Heart left ventricle (tissue), 16 donors: ENCODE results near the gene AREL1. TPM values are rescaled to one million over a fixed set of nuclear protein-coding genes. Genes with fewer than 3 reads are reported as not detected.

Experiments
- ATAC-seq, 4 donors: fragments of 200-7000 bp; cut with Tn5 transposase; one replicate each; pipeline ENCODE4 v1.9.1; 2020 to 2022; ENCODE audit warnings: moderate library complexity in 4 of 4, mild to moderate bottlenecking in 3 of 4, moderate number of reproducible peaks in 1 of 4
- DNase-seq, 5 donors: peaks; one replicate each; pipeline ENCODE4 v3.0.0-alpha.2; 2020
- H3K27ac ChIP-seq, 12 donors: fragments of 200-600 bp; sonication (generic) in 4 of 12; one replicate each; pipeline versions ENCODE4 v1.5.0 to v1.8.0; 2016 to 2022; ENCODE audit warnings: mild to moderate bottlenecking in 2 of 12
- H3K27me3 ChIP-seq, 9 donors: fragments of 200-600 bp; sonication (generic) in 2 of 9; one replicate each; pipeline versions ENCODE4 v1.5.1 to v1.8.0; 2016 to 2022; ENCODE audit warnings: mild to moderate bottlenecking in 3 of 9
- H3K36me3 ChIP-seq, 9 donors: fragments of 200-600 bp; sonication (generic) in 2 of 9; one replicate each; pipeline versions ENCODE4 v1.5.0 to v1.8.0; 2018 to 2022; ENCODE audit warnings: mild to moderate bottlenecking in 2 of 9
- H3K4me1 ChIP-seq, 12 donors: fragments of 200-600 bp; sonication (generic) in 4 of 12; one replicate each; pipeline versions ENCODE4 v1.5.0 to v1.8.0; 2016 to 2022; ENCODE audit warnings: mild to moderate bottlenecking in 3 of 12
- H3K4me3 ChIP-seq, 12 donors: fragments of 200-600 bp; sonication (generic) in 4 of 12; one replicate each; pipeline versions ENCODE4 v1.5.0 to v1.8.0; 2017 to 2022; ENCODE audit warnings: mild to moderate bottlenecking in 9 of 12, moderate library complexity in 4 of 12
- H3K9me3 ChIP-seq, 12 donors: fragments of 200-600 bp; sonication (generic) in 4 of 12; one replicate each; pipeline versions ENCODE4 v1.5.0 to v1.8.0; 2016 to 2022; ENCODE audit warnings: mild to moderate bottlenecking in 1 of 12
- POLR2A ChIP-seq, 2 donors: fragments of 450-650 bp; IDR thresholded peaks; one replicate each; pipeline ENCODE4 v1.6.1; 2017; ENCODE audit warnings: antibody characterized with exemption in 2 of 2, mild to moderate bottlenecking in 2 of 2, moderate library complexity in 2 of 2
- WGBS, 4 donors: extraction: QIAGEN DNeasy Blood & Tissue Kit in 2 of 4; methylation state at CpG; one replicate each; pipeline versions ENCODE4 v1.1.5 to v1.1.7; 2013 to 2018; 5-methylcytosine and 5-hydroxymethylcytosine counted together
- intact Hi-C, 10 donors: fragments of 100-400 bp; cut with DNase I; formaldehyde crosslinking; loops; one replicate each; pipeline versions ENCODE4 v1.11.1 to v1.14.2; 2022
- polyA plus RNA-seq, 2 donors: library from polyadenylated mRNA; stranded (reverse); fragments of 200-250 nt; gene quantifications; one replicate each; pipeline ENCODE4 v1.2.3, GENCODE V29; 2013
- total RNA-seq, 9 donors: library from RNA; depleted of rRNA in 2 of 9; stranded (reverse); fragments of >200 nt in 2 of 9; fragmentation: NEBNext Ultra II Directional in 3 of 9; extraction: Animal tissue kit (Norgen Biotek cat#: 25700) in 3 of 9; gene quantifications; one replicate each; pipeline versions ENCODE4 v1.1.0 to v1.2.4, GENCODE V29; 2016 to 2023
- TF ChIP-seq, protein P1 (sequence below), 12 donors: fragments of 200-600 bp; sonication (generic) in 4 of 12; IDR thresholded peaks; one replicate each; pipeline versions ENCODE4 v1.5.0 to v1.8.0; 2018 to 2022; ENCODE audit warnings: antibody characterized with exemption in 12 of 12, mild to moderate bottlenecking in 5 of 12
- donor health status: ischemic (EF 13 %, LVEDD 7.1; RV severe dilation, severe dysfunction).
- donor health status: healthy with polysubstance abuse.
- donor health status: DM: no; HTN: yes; CAD: no.
- donor health status: DM: no; HTN: no; CAD: no.
- donor health status: ischemic (EF 25% LVEDD 6.9; RV normal size, moderate dysfunction).
- donor health status: ischemic (EF 25% LVEDD 5.7; RV mildly dilated, moderate dysfunction).
- donor health status: healthy.
- donor health status: DM: yes; HTN: yes; CAD: no.
- donor health status: ischemic (EF 35%, LVEDD 5.7; RV mildly dilated, moderate dysfunction).
- donor health status: nonischemic (EF 11% LVEDD 7.7; RV severe dilation, severe dysfunction).
- donor health status: DM: yes; HTN: yes; CAD: no.
- donor health status: PGD.
- donor health status: ischemic (EF 29% LVEDD 5.4; RV normal size, mild dysfunction).
- donor health status: nonischemic (EF 23%, LVEDD 6.1; RV moderate dilation, normal function).

AREL1 gene
- total and polyA plus RNA-seq, 11 donors: 7.8 to 30.9 (median 22.2) TPM

DNA sequence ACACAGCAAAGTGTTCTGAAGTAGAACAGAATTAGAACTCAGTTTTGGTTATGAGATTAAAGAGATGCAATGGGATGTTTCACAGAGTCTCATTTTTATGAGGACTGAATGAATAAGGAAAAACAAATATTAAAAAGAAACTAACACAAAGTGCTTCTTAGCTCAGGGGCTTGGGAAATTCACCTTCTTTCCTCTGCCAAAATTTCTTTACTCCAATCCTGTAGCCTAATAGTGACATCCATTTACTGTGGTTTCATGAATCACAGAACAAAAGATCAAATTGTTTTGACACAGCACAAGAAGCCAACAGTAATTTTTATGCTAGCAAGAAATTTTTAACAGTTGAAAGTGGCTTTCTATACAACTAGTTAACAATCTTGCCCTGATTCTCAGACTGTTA is 37.7 kb downstream of the AREL1 start:
- H3K27ac ChIP-seq: no peak overlapping the region
- peaks cover 0 to 94% (median 78%) of the 10 kb centered on the region in 9 donors for H3K36me3 ChIP-seq
- no peak for TF ChIP-seq POLR2A (IDR thresholded peaks at IDR 0.05)
- TF ChIP-seq, protein P1, sequence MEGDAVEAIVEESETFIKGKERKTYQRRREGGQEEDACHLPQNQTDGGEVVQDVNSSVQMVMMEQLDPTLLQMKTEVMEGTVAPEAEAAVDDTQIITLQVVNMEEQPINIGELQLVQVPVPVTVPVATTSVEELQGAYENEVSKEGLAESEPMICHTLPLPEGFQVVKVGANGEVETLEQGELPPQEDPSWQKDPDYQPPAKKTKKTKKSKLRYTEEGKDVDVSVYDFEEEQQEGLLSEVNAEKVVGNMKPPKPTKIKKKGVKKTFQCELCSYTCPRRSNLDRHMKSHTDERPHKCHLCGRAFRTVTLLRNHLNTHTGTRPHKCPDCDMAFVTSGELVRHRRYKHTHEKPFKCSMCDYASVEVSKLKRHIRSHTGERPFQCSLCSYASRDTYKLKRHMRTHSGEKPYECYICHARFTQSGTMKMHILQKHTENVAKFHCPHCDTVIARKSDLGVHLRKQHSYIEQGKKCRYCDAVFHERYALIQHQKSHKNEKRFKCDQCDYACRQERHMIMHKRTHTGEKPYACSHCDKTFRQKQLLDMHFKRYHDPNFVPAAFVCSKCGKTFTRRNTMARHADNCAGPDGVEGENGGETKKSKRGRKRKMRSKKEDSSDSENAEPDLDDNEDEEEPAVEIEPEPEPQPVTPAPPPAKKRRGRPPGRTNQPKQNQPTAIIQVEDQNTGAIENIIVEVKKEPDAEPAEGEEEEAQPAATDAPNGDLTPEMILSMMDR (IDR thresholded peaks at IDR 0.05): no peak
- intact Hi-C loops: no loop called here
- peaks cover 0 to 3% (median 0%) of the 10 kb centered on the region in 12 donors for H3K4me1 ChIP-seq
- no peaks in the 10 kb centered on the region for H3K27me3 ChIP-seq
- DNase-seq (no peak), ATAC-seq (no peak)
- no peaks in the 10 kb centered on the region for H3K9me3 ChIP-seq
- no peak overlapping the region for H3K4me3 ChIP-seq

DNA sequence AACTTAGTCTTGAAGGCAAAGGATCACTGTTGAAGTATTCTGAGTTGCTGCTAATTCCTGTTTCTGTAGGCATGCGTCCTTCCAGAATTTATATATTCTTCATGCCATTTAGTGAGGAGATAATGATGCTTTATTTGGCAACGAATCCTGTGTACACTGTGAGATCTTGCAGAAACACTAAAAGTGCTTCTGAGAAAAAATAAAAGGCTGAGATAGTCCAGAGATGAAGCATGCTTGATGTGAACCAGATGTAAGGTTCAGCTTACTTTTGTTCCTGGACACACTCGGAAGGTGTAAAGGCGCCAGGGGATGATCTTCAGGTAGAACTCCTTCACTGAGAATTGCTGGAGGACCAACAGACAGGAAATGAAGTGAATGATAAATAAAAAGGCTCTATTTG is 39.1 kb downstream of the AREL1 start:
- no peak for DNase-seq
- H3K4me1 ChIP-seq: peaks cover 0 to 3% (median 0%) of the 10 kb centered on the region in 12 donors
- 87 to 90% (median 88%) methylated on average over 4 of the region's 4 CpGs for WGBS, 4 donors
- H3K36me3 ChIP-seq: peaks cover 2 to 98% (median 85%) of the 10 kb centered on the region in 9 donors
- intact Hi-C loops: no loop called here
- no peak for TF ChIP-seq POLR2A (IDR thresholded peaks at IDR 0.05)
- TF ChIP-seq, protein P1 (IDR thresholded peaks at IDR 0.05): no peak
- no peaks in the 10 kb centered on the region for H3K27me3 ChIP-seq
- ATAC-seq: no peak
- no peak overlapping the region for H3K27ac ChIP-seq
- H3K9me3 ChIP-seq: no peaks in the 10 kb centered on the region
- no peak overlapping the region for H3K4me3 ChIP-seq

DNA sequence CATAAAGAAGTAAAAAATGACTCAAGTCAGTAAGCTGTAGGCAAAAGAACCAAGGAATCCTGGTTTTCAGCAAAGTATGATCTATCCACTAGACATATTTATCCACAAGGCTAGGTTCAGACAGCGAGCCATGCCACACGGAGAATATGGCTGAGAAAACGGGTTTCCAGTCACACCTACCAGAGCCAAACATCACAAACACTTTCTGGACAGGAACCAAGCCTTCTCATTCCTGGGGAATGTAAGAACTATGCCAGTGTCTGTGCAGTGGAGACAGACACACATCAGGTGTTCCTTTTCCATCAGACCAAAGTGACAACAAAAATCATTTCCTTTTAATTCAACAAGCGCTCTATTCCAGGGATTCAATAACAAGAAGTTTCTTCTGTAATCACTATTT is 41.1 kb downstream of the AREL1 start:
- H3K4me1 ChIP-seq: peaks cover 0 to 3% (median 0%) of the 10 kb centered on the region in 12 donors
- peaks cover 2 to 99% (median 97%) of the 10 kb centered on the region in 9 donors for H3K36me3 ChIP-seq
- no peak overlapping the region for H3K4me3 ChIP-seq
- no peaks in the 10 kb centered on the region for H3K9me3 ChIP-seq
- intact Hi-C loops: no loop called here
- ATAC-seq (peak in 2 of 4 donors; percentile 51 to 80), DNase-seq (no peak)
- TF ChIP-seq, protein P1 (IDR thresholded peaks at IDR 0.05): no peak
- no peak for TF ChIP-seq POLR2A (IDR thresholded peaks at IDR 0.05)
- 65 to 77% (median 73%) methylated on average over 4 of the region's 4 CpGs for WGBS, 4 donors
- no peaks in the 10 kb centered on the region for H3K27me3 ChIP-seq
- H3K27ac ChIP-seq: peak overlapping the region in 1 of 12 donors; percentile 19

DNA sequence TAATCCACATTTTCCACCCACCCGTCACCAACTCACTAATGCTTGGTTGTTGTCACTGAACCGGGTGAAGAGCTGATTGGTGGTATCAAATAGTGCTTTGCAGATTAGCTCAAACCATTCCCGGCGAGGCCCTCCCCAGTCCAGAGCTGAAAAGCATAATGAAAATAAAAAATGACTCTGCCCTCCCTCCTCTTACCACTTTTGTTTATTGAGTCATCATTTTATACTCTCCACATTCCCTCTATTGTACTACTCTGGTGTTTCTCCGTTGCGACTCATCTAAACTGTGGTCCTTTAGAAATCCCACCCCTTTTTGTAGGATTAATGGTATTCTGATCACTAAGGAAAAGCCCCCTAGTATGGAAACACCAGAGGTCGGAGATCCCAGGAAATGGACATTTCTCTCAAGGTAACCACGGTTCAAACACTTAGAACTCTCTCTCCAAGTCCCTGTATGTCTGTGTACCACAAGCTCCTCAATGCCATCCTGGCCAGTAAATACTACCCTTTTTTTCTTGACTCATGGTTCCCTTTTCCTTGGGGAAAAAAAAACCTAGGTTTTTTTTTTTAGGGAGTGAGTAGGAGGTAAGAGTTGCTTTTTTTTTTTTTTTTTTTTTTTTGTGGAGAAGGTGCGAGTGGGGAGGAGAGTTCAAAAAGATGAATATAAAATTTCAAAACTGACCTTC is 42.0 kb downstream of the AREL1 start:
- 81 to 88% (median 86%) methylated on average over 9 of the region's 9 CpGs for WGBS, 4 donors
- intact Hi-C loops: no loop called here
- no peaks in the 10 kb centered on the region for H3K27me3 ChIP-seq
- H3K27ac ChIP-seq: peak overlapping the region in 1 of 12 donors; percentile 19
- no peak for DNase-seq
- H3K4me1 ChIP-seq: peaks cover 0 to 3% (median 0%) of the 10 kb centered on the region in 12 donors
- H3K9me3 ChIP-seq: no peaks in the 10 kb centered on the region
- H3K4me3 ChIP-seq: no peak overlapping the region
- no peak for TF ChIP-seq POLR2A (IDR thresholded peaks at IDR 0.05)
- TF ChIP-seq, protein P1 (IDR thresholded peaks at IDR 0.05): no peak
- no peak for ATAC-seq
- peaks cover 2 to 100% (median 99%) of the 10 kb centered on the region in 9 donors for H3K36me3 ChIP-seq
